GM23338 (cell line): Measurements from ENCODE around the gene SIRT2. TPM values are rescaled to one million over a fixed set of nuclear protein-coding genes. Genes with fewer than 3 reads are reported as not detected.

Experiments used
- ATAC-seq: fragments of 200-7000 bp; cut with Tn5 transposase; 3 replicates; pipeline ENCODE4 v1.9.1; 2020
- DNase-seq: peaks from one replicate; pipeline ENCODE4 v3.0.0-alpha.2; 2015; ENCODE audit warnings: low spot score
- H2AFZ ChIP-seq: fragments of 200-600 bp; sonication (generic); 2 replicates; pipeline ENCODE4 v1.8.0; 2016; ENCODE audit warnings: antibody characterized with exemption, mild to moderate bottlenecking, moderate library complexity
- H3F3A ChIP-seq: fragments of 200-600 bp; sonication (generic); replicated peaks from 2 replicates; pipeline ENCODE4 v1.8.0; 2017; ENCODE audit warnings: antibody characterized with exemption, mixed run types, low read depth
- H3K27ac ChIP-seq: fragments of 200-600 bp; sonication (generic); 2 replicates; pipeline ENCODE4 v1.6.1; 2016; ENCODE audit warnings: low read depth
- H3K27me3 ChIP-seq: fragments of 200-600 bp; sonication (generic); 2 replicates; pipeline ENCODE4 v1.8.0; 2016; ENCODE audit warnings: mild to moderate bottlenecking, mixed run types, moderate library complexity; ENCODE audit not compliant: insufficient read depth
- H3K36me3 ChIP-seq: fragments of 200-600 bp; sonication (generic); 2 replicates; pipeline ENCODE4 v1.8.0; 2016; ENCODE audit warnings: mild to moderate bottlenecking; ENCODE audit not compliant: insufficient read depth
- H3K4me1 ChIP-seq: fragments of 200-600 bp; sonication (generic); 2 replicates; pipeline ENCODE4 v1.8.0; 2016; ENCODE audit warnings: mild to moderate bottlenecking, moderate library complexity; ENCODE audit not compliant: insufficient read depth
- H3K4me2 ChIP-seq: fragments of 200-600 bp; sonication (generic); 2 replicates; pipeline ENCODE4 v1.7.1; 2017; ENCODE audit warnings: mixed run types
- H3K4me3 ChIP-seq: fragments of 200-600 bp; sonication (generic); 2 replicates; pipeline ENCODE4 v1.6.1; 2016; ENCODE audit warnings: mixed run types
- H3K79me2 ChIP-seq: fragments of 200-600 bp; sonication (generic); replicated peaks from 2 replicates; pipeline ENCODE4 v1.8.0; 2017; ENCODE audit warnings: mild to moderate bottlenecking; ENCODE audit not compliant: insufficient read depth
- H3K9me2 ChIP-seq: fragments of 200-600 bp; sonication (generic); 2 replicates; pipeline ENCODE4 v1.8.0; 2017; ENCODE audit not compliant: insufficient read depth
- H4K20me1 ChIP-seq: fragments of 200-600 bp; sonication (generic); replicated peaks from 2 replicates; pipeline ENCODE4 v1.8.0; 2017; ENCODE audit warnings: mild to moderate bottlenecking; ENCODE audit not compliant: insufficient read depth
- H3K27ac Mint-ChIP-seq: 2 replicates; pipeline ENCODE4 v1.8.0; 2020; ENCODE audit warnings: inconsistent platforms, mild to moderate bottlenecking, moderate library complexity, mixed read lengths
- H3K27me3 Mint-ChIP-seq: 3 replicates; pipeline ENCODE4 v1.8.0; 2022; ENCODE audit warnings: low read depth, mild to moderate bottlenecking, moderate library complexity, mixed read lengths, inconsistent platforms; ENCODE audit not compliant: insufficient read depth, poor library complexity
- H3K36me3 Mint-ChIP-seq: 3 replicates; pipeline ENCODE4 v1.8.0; 2021; ENCODE audit warnings: low read depth, mild to moderate bottlenecking, inconsistent platforms, moderate library complexity, mixed read lengths
- H3K4me1 Mint-ChIP-seq: 3 replicates; pipeline ENCODE4 v1.8.0; 2020; ENCODE audit warnings: mild to moderate bottlenecking, inconsistent platforms, mixed read lengths
- H3K4me3 Mint-ChIP-seq: 3 replicates; pipeline ENCODE4 v1.8.0; 2021; ENCODE audit warnings: moderate library complexity, mild to moderate bottlenecking, inconsistent platforms, mixed read lengths
- H3K9me3 Mint-ChIP-seq: 3 replicates; pipeline ENCODE4 v1.8.0; 2020; ENCODE audit warnings: moderate library complexity, mild to moderate bottlenecking, inconsistent platforms, mixed read lengths
- CREB1 ChIP-seq: fragments of 250-450 bp; sonication (Bioruptor Pico); IDR thresholded peaks from 2 replicates; pipeline ENCODE4 v1.5.0; 2020; ENCODE audit warnings: low read depth, mild to moderate bottlenecking, moderate library complexity
- CTCF ChIP-seq, 2 experiments: fragments of 200-600 bp in 1 of 2; sonication (generic) in 1 of 2; conservative IDR thresholded peaks; 2 replicates each; pipeline versions ENCODE4 v1.5.1 to v1.6.1; 2016 to 2017; ENCODE audit warnings: antibody characterized with exemption in 2 of 2, low read depth in 2 of 2, mild to moderate bottlenecking in 2 of 2, moderate library complexity in 1 of 2
- ETS1 ChIP-seq: IDR thresholded peaks from 2 replicates; pipeline ENCODE4 v1.6.1; 2016; ENCODE audit warnings: antibody characterized with exemption
- EZH2phosphoT487 ChIP-seq: fragments of 200-600 bp; sonication (generic); IDR thresholded peaks from one replicate; pipeline ENCODE4 v1.8.1; 2018; ENCODE audit warnings: antibody characterized with exemption; ENCODE audit not compliant: unreplicated experiment
- JUNB ChIP-seq: IDR thresholded peaks from one replicate; pipeline ENCODE4 v1.6.1; 2016; ENCODE audit warnings: antibody characterized with exemption; ENCODE audit not compliant: unreplicated experiment
- NANOG ChIP-seq: IDR thresholded peaks from 2 replicates; pipeline ENCODE4 v1.6.1; 2016; ENCODE audit warnings: antibody characterized with exemption, borderline replicate concordance
- POLR2AphosphoS5 ChIP-seq: IDR thresholded peaks from 2 replicates; pipeline ENCODE4 v1.6.1; 2016; ENCODE audit warnings: antibody characterized with exemption, low read depth
- STAT1 ChIP-seq: IDR thresholded peaks from one replicate; pipeline ENCODE4 v1.6.1; 2016; ENCODE audit warnings: antibody characterized with exemption; ENCODE audit not compliant: unreplicated experiment
- ZNF331 ChIP-seq: fragments of 250-450 bp; sonication (Bioruptor Pico); IDR thresholded peaks from 2 replicates; pipeline ENCODE4 v1.5.0; 2020; ENCODE audit warnings: low read depth, mild to moderate bottlenecking, moderate library complexity
- ZNF462 ChIP-seq: fragments of 250-450 bp; sonication (Bioruptor Pico); IDR thresholded peaks from 2 replicates; pipeline ENCODE4 v1.5.0; 2020; ENCODE audit warnings: mild to moderate bottlenecking, moderate library complexity
- polyA plus RNA-seq: library from polyadenylated mRNA; unstranded; fragments of >200 nt; fragmentation: Nextera tagmentation; extraction: Ambion mirVana; gene quantifications from 2 replicates; pipeline ENCODE4 v1.2.1, GENCODE V29; 2016
- total RNA-seq: library from RNA; depleted of rRNA; stranded (reverse); fragments of >200 nt; shearing (Covaris generic); gene quantifications from 2 replicates; pipeline ENCODE4 v1.2.3, GENCODE V29; 2014

SIRT2 gene
- total and polyA plus RNA-seq, 2 experiments from 2014 or later: 2.7 to 8.4 TPM

- Histone ChIP-seq H3K36me3 (peaks cover 16% of the 10 kb centered on the region; the same call in 1 of the 2 replicates), H4K20me1 (peaks cover 9% of the 10 kb centered on the region; the same call in 1 of the 2 replicates), H3F3A (peaks cover 4% of the 10 kb centered on the region; the same call in 1 of the 2 replicates), H2AFZ (peak within 1 kb of the TSS; percentile 68; the same call in 1 of the 2 replicates), H3K27ac (peak within 1 kb of the TSS; percentile 88), H3K27me3 (no peaks in the 10 kb centered on the region), H3K4me1 (peaks cover 8% of the 10 kb centered on the region), H3K4me3 (peak within 1 kb of the TSS; percentile 100), H3K4me2 (peak within 1 kb of the TSS; percentile 99), H3K9me2 (no peaks in the 10 kb centered on the region), H3K79me2 (peaks cover 43% of the 10 kb centered on the region)
- Mint-ChIP-seq H3K36me3 (peaks cover 66% of the 10 kb centered on the region), H3K9me3 (peaks cover 21% of the 10 kb centered on the region), H3K27ac (peak within 1 kb of the TSS; percentile 99), H3K4me3 (peak within 1 kb of the TSS; percentile 100), H3K27me3 (peaks cover 6% of the 10 kb centered on the region), H3K4me1 (peaks cover 8% of the 10 kb centered on the region; the same call in 2 of the 3 replicates)
- peak; percentile 52 for ATAC-seq
- peak; percentile 97 for DNase-seq
- TF ChIP-seq NANOG (no peak), ETS1 (no peak; the same call in 1 of the 2 replicates), CREB1 (CRISPR knock-in tag) (peak; percentile 9; the same call in 1 of the 2 replicates), CTCF (conservative IDR thresholded peaks at IDR 0.05; ENCODE audit: low read depth in 2 of 2) (peak; percentile 91 to 97), POLR2AphosphoS5 (peak; percentile 86)
Observed at GRCh38 chr19:38929929-38930775, 30.7 kb upstream of the SIRT2 start, which contains the start of gene SARS2. Gene SARS2, minus strand, starts transcription at chr19:38930763. Its CDS starts 27 bp downstream, at chr19:38930736.

GRCh38 chr19:38928391-38929001 lies 29.1 kb upstream of the SIRT2 start:
- ATAC-seq (no peak), DNase-seq (no peak)
- Mint-ChIP-seq H3K4me3 (peak overlapping the region; percentile 100; the same call in 2 of the 3 replicates), H3K36me3 (peaks cover 64% of the 10 kb centered on the region), H3K9me3 (peaks cover 6% of the 10 kb centered on the region), H3K4me1 (peaks cover 8% of the 10 kb centered on the region; the same call in 2 of the 3 replicates), H3K27me3 (peaks cover 6% of the 10 kb centered on the region), H3K27ac (no peak overlapping the region)
- Histone ChIP-seq H3F3A (peaks cover 4% of the 10 kb centered on the region; the same call in 1 of the 2 replicates), H3K36me3 (peaks cover 19% of the 10 kb centered on the region; the same call in 1 of the 2 replicates), H3K4me2 (no peak overlapping the region), H3K27ac (no peak overlapping the region), H4K20me1 (peaks cover 9% of the 10 kb centered on the region), H3K4me1 (peaks cover 8% of the 10 kb centered on the region), H3K27me3 (no peaks in the 10 kb centered on the region), H2AFZ (no peak overlapping the region), H3K4me3 (no peak overlapping the region), H3K79me2 (peaks cover 43% of the 10 kb centered on the region), H3K9me2 (no peaks in the 10 kb centered on the region)
- TF ChIP-seq ZNF331 (CRISPR knock-in tag): no peak
- TF ChIP-seq EZH2phosphoT487: no peak
- no peak for TF ChIP-seq CREB1 (CRISPR knock-in tag)
- TF ChIP-seq JUNB: no peak
- no peak for TF ChIP-seq STAT1
- TF ChIP-seq ZNF462: no peak
